ENCODE data around the gene DMXL1. TPM values are rescaled to one million over a fixed set of nuclear protein-coding genes. Genes with fewer than 3 reads are reported as not detected.
"Not testable (repeated sequence)": the region's sequence is repeated elsewhere in the genome, so short reads cannot be mapped to it uniquely, and the experiment has no call there.

DMXL1 gene
- total RNA-seq, 1 donor from 2014 or later = 29.1 TPM

DNA sequence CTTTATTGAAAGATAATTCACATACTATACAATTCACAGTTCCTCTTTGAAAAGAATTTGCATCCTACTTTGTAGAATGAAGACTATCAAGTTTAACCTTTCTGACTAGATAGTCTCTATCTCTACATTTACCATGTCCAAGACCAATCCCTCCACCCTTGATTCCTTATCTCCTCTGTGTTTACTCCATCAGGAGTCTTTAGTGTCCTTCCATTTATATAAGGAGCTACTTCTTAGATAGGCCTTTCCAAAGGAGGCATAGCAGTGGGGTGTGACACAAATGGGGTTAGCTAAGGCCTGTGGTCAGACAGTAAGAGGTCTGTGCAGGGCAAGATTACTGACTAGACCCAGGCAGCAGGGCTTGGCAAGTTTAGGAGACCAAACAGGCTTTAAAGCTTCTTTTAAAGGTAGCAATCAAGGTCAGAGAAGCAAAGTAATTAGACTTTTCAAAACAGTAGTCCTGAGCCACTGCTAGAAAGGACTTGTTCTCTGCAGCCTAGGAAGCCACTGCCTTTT lies 11.1 kb upstream of the DMXL1 start:
- intact Hi-C loops (cut with micrococcal nuclease) = no loop called here

DNA sequence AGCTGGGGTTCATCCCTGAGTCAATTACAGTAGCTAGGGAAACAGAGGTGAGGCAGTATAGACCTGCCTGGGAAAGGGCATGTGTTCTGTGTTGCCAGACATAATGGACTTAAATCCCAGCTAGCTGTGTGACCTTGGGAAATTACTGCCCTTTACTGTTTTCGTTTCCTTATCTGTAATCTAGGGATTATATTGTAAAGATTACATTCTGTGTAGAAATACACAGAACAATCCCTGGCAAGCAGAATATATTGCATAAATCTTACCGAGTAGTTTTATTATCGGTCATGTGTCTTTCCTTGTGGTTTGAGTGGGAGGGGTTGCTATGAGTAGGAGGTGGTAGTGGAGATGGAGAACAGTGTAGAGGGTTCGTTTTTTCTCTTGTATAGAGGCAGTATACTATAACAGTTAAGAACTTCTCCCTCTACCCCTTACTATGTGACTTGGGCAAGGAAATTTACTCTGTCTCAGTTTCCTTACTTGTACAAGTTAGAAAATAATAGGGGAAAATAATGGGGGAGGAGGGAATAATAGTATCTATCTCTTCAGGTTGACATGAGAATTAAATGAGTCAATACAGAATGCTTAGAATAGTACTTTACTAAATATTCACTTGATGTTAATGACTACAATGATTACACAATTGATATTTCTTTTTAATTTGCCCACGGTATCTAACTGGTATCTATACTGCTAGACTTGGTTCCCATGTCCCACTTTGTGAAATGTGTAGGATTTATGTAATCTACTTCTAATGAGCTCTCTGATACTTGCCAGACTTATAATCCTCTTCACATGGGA lies 7.1 kb upstream of the DMXL1 start:
- intact Hi-C loops (cut with micrococcal nuclease) = no loop called here

DNA sequence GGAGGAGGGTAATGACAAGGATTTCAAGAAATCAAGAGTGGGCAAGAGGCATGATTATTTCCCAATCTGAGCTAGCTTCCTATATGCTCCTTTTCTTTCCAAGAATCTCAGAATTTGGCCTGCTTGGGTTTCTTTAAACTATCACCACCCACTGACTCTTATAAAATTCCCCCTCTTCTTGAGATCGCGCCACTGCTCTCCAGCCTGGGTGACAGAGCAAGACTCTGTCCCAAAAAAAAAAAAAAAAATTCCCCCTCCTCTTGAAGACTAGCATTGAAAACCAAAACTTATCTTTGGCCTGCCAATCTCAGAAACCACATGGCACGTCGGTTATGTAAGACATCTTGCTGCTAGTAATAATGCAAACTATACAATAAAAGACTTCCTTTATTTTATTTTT lies 3.4 kb upstream of the DMXL1 start:
- intact Hi-C loops (cut with micrococcal nuclease) = no loop called here

DNA sequence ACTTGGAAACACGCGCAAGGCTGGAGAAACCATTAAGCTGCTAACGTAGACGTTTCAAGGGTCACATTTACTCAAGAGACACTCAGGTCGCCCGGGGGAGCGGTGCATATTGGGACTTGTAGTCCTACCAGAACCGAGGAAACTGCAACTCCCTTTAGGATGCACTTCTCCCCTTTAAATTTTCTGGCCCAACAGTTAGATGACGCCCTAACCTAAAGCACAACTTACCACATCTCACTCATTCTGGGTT lies 384 bp upstream of the DMXL1 start:
- intact Hi-C loops (cut with micrococcal nuclease) = loop anchor here (1.0 to 2.0 kb wide), 14 partner anchors 9 to 382 kb away; partner anchors contain the start of genes DTWD2, HSD17B4 and TNFAIP8

DNA sequence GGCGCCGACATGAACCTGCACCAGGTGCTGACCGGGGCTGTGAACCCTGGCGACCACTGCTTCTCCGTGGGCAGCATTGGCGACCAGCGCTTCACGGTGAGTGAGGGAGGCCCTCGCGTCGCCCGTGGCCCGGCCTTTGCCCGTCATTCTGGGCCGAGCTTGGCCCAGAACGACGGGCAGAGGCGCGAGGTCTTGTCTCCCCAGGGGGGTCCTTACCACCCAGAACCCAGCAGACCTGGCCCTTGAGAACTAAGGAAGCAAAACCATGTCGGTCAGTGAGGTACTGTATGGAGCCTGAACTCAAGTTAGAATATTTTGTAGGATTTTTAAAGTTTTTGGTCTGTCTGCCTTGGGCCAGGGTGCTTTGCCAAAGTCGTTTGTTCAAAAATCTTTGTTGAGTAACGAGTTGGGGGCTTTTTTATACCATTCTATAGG lies 691 bp downstream of the DMXL1 start:
- intact Hi-C loops (cut with micrococcal nuclease) = loop anchor here (1.0 to 2.0 kb wide), 5 partner anchors 35 to 364 kb away; no protein-coding TSS in a partner anchor

DNA sequence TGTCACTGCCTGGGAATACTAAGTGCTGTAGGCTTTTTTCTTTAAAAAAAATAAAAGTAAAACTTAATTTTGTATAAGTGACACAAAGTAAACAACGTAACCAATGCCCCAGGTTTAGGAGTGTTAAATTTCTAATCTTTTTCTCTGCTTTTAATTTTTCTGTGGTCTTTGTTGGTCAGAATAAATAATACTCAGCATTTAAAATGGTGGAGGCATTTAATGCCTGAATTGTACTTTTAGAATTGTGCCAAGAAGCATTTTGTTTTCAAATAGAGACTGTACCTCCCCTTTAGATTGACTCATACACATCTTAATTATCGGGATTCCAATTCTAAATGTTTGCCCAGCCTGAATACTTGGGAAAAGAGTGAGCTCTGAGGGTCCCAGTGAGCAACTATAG lies 1.6 kb downstream of the DMXL1 start:
- intact Hi-C loops (cut with micrococcal nuclease) = no loop called here

DNA sequence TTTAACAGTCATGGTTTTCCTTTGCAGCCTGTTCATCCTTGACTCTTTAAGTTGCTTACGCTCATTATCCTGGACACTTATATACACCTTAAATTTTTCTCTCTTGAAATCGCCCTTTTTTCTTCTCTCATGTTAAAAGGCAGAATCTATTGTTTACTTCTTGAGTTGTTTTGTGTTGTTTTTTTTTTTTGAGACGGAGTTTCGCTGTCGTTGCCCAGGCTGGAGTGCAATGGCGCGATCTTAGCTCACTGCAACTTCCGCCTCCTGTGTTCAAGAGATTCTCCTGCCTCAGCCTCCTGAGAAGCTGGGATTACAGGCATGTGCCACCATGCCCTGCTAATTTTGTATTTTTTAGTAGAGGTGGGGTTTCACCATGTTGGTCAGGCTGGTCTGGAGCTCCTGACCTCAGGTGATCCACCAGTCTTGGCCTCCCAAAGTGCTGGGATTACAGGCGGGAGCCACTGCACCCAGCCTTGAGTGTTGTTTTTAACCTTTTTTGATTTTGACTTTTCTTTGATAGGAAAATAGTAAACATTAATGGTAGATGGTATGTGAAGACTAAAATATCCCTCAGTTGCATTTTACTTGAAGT lies 3.0 kb downstream of the DMXL1 start:
- intact Hi-C loops (cut with micrococcal nuclease) = not testable (repeated sequence)

DNA sequence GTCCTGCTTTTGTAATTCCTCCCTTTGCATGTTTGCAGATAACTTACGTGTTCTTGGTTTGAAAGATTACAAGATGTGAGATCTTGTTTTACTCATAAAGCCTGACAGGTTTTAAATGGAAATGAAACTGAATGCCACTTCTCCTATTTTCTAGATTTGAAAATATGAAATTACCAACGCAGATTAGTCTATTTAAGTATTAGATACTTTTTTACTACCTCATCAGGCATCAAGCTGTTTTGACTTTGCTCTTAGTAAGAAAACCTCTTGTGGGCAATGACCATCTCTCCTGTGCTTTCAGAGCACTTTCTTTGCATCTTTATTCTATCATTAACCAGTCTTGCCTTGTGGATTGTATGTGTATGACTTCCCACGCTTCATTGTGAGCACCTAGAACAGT lies 3.5 kb downstream of the DMXL1 start:
- intact Hi-C loops (cut with micrococcal nuclease) = no loop called here

DNA sequence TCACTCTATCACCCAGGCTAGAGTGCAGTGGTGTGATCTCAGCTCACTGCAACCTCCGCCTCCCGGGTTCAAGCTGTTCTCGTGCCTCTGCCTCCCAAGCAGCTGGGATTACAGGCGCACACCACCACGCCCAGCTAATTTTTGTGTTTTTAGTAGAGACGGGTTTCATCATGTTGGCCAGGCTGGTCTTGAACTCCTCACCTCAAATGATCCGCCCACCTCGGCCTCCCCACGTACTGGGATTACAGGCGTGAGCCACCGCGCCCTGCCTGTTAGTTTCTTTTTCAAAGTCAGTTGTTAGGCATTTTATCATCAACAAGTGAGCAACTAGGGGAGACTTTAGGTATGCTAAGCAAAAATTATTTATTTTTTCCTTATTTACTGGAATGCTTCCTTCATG lies 4.4 kb downstream of the DMXL1 start:
- intact Hi-C loops (cut with micrococcal nuclease) = not testable (repeated sequence)

DNA sequence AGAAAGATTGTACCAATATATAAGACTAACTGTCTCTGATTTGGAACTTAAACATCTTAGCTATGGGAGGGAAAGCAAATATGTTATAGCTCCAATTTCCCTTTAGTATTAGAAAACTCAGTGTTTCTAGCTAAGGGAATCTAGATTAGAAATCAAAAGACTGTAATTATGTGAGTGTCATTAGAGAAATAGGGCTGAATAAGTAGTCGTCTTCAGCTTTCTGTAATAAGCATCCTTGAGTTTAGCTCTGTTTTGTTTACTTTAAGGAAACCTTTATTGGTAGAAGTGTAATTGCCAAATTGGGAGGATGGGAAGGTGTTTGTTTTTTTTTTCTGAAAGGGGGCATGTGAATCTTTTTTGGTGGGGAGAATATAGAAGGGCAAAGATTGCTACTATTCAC lies 5.2 kb downstream of the DMXL1 start:
- intact Hi-C loops (cut with micrococcal nuclease) = no loop called here

DNA sequence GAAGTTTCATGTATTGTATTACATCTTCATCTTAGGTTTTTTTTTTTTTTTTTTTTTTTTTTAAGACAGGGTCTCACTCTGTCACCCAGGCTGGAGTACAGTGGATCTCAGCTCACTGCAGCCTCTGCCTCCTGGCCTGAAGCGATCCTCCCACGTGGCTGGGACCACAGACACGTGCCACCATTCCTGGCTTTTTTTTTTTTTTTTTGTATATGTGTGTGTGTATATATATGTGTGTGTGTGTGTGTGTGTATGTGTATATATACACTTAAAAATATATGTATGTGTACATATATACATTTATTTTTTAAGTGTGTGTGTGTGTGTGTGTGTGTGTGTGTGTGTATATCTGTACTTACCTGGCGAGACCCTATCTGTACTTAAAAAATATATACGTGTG lies 6.6 kb downstream of the DMXL1 start:
- intact Hi-C loops (cut with micrococcal nuclease) = no loop called here

DNA sequence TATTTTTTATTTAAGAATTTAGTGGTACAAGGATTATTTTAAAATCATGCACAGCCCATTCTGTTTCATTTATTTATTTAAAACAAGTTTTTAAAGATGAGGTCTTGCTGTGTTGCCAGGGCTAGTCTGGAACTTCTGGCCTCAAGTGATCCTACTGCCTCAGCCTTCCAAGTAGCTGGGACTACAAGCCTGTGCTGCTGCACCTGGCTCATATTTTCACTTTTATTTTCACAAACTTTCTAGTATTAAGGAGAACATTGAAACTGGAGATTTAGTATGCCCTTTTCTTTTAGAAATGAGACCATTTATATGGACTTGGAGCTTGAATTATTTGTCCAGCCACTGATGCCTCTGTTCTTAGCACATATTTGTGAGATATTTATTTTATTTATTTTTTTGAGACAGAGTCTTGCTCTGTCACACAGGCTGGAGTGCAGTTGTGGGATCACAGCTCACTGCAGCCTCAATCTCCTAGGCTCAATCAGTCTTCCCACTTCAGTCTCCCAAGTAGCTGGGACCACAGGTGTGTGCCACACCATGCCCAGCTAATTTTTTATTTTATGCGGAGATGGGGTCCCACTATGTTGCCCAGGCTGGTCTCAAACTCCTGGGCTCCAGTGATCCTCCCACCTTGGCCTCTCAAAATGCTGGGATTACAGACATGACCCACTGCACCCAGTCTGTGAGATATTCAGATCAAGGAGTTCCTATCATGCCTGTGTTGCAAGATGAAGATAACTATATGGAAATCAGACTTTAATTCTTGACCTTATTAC lies 7.4 kb downstream of the DMXL1 start:
- intact Hi-C loops (cut with micrococcal nuclease) = loop anchor here (2.0 kb wide), 1 partner anchor 89 kb away; the partner anchor contains the start of gene DTWD2

DNA sequence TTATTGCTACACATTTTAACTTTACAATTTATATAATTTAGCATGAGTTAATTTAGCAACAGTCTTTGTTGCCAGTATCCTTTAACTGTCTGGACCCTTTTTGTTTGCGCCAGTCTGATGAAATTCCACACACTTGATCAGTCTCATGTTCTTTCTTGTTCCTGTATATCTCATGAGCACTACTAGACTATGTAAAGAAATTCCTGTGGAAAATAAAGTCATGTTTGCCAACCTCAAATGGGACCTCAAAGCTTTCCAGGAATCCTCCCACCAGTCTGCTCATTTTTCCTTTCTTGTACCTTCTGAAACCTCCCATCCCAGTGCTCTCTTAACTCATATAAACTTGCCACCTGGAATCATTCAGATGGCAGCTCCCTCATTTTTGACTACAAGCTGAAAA lies 8.0 kb downstream of the DMXL1 start:
- intact Hi-C loops (cut with micrococcal nuclease) = loop anchor here (1.0 to 2.0 kb wide), 4 partner anchors 9 to 289 kb away; partner anchors contain the start of gene DTWD2

DNA sequence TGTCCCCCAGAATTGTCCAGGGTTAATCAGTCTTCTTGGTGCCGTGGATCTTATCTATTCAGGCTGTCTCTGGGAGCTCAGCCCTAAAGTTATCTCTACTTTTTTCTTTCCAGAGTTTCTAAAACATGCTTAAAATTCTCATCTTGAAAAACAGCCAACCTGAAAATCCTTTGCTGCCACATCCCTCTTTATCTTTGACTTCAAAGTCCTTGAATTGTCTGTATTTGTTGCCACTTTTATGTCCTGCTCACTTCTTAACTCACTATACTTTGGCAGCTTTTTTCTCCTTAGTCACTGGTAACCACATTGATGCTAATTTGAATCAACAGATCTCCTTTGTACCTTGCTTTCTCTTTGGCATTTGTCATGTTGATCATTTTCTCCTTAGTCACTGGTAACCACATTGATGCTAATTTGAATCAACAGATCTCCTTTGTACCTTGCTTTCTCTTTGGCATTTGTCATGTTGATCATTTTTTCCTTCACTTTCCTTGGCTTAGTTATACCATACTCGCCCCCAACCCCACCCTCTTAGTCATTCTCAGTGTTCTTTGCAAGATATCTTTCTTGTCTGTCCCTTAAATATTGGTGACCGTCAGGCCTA lies 8.5 kb downstream of the DMXL1 start:
- intact Hi-C loops (cut with micrococcal nuclease) = loop anchor here (1.0 to 2.0 kb wide), 4 partner anchors 9 to 289 kb away; partner anchors contain the start of gene DTWD2

DNA sequence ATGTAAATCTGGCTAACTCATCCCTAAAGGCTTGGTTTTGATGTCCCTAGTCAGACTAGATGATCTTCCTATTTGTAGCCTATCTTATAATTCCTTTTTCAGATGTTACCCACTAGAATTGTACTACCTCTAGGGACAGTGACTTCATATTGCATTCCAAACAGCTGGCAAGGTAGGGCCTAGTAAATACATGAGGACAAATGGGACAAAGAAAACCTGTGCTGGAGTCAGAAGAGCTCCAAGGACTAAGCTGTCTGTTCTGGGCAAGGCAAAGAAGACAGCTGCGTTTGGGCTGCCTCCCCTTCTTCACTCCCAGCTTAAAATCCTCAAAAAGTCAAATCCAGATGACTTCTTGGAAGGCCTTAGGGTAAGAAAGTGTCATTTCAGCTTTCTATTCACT lies 10.0 kb downstream of the DMXL1 start:
- intact Hi-C loops (cut with micrococcal nuclease) = no loop called here

DNA sequence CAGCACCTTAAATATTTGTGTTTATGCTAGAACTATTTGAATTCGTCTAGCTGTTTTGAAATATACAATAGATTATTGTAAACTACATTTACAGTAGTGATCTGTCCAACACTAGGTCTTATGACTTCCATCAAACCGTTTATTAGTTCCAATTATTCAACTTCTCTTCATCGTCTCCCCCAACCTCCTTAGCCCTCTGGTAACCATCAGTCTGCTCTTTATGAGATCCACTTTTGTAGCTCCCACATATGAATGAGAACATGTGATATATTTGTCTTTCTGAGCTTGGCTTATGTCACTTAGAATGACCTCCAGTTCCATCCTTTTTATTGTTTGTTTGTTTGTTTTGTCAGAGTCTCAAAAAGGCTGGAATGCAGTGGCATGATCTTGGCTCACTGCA lies 11.8 kb downstream of the DMXL1 start:
- intact Hi-C loops (cut with micrococcal nuclease) = no loop called here

DNA sequence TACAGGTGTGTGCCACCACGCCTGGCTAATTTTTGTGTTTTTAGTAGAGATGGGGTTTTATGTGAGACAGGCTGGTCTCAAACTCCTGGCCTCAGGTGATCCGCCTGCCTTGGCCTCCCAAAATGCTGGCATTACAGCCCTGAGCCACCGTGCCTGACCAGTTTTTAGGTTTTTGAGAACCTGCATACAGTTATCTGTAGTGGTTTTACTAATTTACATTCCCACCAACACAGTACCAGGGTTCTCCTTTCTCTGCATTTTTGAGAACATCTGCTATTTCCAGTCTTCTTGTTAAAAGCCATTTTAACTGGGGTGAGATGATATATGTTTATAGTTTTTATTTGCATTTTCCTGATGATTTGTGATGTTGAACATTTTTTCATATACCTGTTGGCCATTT lies 12.8 kb downstream of the DMXL1 start:
- intact Hi-C loops (cut with micrococcal nuclease) = no loop called here

DNA sequence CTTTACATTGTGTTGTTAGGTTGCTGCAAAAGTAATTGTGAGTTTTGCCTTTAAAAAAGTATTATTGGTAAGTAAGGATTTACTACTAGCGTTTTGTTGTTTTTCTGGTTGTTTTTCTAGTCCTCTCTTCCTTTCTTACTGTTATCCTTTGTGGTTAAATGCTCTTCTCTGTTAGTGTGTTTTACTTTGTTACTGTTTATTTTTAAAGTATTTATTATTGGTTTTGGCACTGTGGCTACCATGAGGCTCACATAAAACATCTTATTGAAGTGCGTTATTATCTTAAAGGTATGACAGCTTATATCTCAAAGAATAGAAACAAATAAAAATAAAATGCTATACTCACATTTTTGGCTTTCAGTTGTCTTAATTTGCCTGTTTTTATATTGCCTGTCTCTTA lies 17.6 kb downstream of the DMXL1 start:
- intact Hi-C loops (cut with micrococcal nuclease) = no loop called here

DNA sequence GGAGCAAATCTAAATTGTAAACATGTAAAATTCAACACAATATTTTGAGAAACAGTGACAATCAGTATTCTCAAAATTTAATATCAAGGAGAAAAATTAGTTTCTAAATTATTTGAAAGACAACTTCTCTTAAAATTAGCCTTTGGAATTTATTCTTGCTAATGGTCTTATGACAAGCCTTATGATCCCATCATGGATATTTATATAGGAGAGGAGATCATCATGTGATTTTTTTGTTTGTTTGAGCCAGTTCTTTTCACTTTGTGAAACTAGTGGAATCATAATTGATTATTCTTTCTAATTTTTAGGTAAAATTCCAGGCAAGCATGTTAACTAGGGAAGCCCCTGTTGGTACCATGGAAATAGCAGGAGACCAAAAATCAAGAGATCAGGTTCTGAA lies 24.7 kb downstream of the DMXL1 start:
- intact Hi-C loops (cut with micrococcal nuclease) = no loop called here

DNA sequence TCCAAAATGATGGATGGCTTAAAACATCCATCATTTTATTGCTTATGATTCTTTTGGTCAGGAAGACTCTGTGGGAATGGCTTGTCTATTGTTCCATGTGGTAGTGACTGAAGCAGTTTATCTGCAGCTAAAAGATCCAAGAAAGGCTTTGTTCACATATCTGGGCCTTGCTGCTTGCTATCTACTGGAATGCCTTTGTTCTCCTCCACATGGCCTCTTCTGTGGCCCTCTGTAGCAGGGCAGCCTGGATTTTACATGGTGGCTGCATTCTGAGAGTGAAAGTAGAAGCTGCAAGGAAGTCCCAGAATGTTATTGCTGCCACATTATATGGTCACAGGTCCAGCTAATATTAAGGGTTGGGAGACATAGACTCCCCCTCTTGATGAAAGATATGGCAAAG lies 35.1 kb downstream of the DMXL1 start:
- intact Hi-C loops (cut with micrococcal nuclease) = no loop called here

DNA sequence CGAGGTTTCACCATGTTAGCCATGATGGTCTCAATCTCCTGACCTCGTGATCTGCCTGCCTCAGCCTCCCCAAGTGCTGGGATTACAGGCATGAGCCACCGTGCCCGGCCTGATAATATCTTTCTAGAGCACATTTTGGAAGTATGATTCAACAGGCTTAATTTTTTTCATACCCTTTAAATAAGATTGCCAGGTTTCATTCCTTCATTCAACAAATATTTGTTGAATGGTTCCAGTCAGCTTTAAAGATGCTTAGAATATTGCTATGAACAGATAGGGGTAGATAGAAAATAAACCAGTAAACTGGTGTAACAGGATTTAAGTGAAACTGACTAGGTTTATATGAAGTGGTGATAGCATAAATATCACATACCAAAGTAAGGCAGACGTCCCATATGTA lies 41.3 kb downstream of the DMXL1 start:
- intact Hi-C loops (cut with micrococcal nuclease) = no loop called here

DNA sequence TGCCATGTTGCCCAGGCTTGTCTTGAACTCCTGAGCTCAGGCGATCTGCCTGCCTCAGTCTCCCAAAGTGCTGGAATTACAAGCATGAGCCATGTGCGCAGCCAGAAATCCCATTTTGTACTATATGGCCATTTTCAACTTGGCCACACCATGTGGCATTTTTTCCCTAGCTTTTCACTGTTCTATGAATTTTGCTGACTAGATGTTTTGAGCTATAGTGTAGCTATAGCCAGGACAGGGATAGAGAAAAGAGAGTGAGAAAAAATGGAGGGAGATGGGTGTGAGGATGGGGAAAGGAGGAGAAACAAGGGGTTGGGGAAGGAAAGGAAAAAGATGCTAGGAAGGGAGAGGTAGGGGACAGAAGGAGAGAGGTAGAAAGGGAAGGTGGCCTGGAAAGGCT lies 46.4 kb downstream of the DMXL1 start:
- intact Hi-C loops (cut with micrococcal nuclease) = no loop called here

Measured in T-helper 1 cell treated with Interleukin-12 subunit alpha and Interleukin-12 subunit beta and Interleukin-4 antibody, amounts not matched to agents 30 ng/mL and 1 ng/mL, for 36 hours (primary cell).